H1 (cell line): ENCODE data around the gene HARS2. TPM values are rescaled to one million over a fixed set of nuclear protein-coding genes. Genes with fewer than 3 reads are reported as not detected.
"Not testable (repeated sequence)": the region's sequence is repeated elsewhere in the genome, so short reads cannot be mapped to it uniquely, and the experiment has no call there.

Source experiments
- CTCF ChIA-PET: fragments of 300-600 bp; sonication (Branson Sonifier 250); formaldehyde crosslinking; loops from one replicate; lab custom pipeline; 2021; ENCODE audit not compliant: partially characterized antibody; lab: Charles Lee
- POLR2A ChIA-PET: fragments of 300-600 bp; sonication (Branson Sonifier 250); formaldehyde crosslinking; loops from one replicate; lab custom pipeline; 2021; ENCODE audit warnings: inconsistent platforms; ENCODE audit not compliant: partially characterized antibody; lab: Charles Lee
- DNase-seq, 2 experiments: peaks; one replicate each; pipeline versions ENCODE4 v3.0.0 to v3.0.0-alpha.2; 2010 to 2022; ENCODE audit warnings: low spot score in 2 of 2, low read depth in 1 of 2, mixed read lengths in 1 of 2
- FAIRE-seq: peaks from 2 replicates; lab custom pipeline; 2011; peaks lifted over from hg19 to GRCh38; lab: Jason Lieb, UNC
- H2AFZ ChIP-seq: 2 replicates; pipeline ENCODE4 v1.8.1; 2012; ENCODE audit warnings: low read length, inconsistent platforms
- H2AK5ac ChIP-seq: 2 replicates; pipeline ENCODE4 v1.6.1; 2013; ENCODE audit warnings: low read depth, low read length
- H2BK120ac ChIP-seq: replicated peaks from 2 replicates; pipeline ENCODE3; 2013; ENCODE audit warnings: low read depth, low read length, inconsistent platforms
- H2BK12ac ChIP-seq: 2 replicates; pipeline ENCODE4 v1.6.1; 2013; ENCODE audit warnings: low read depth, low read length
- H2BK15ac ChIP-seq: 2 replicates; pipeline ENCODE4 v1.6.1; 2013; ENCODE audit warnings: low read length
- H2BK20ac ChIP-seq: 2 replicates; pipeline ENCODE4 v1.6.1; 2013; ENCODE audit warnings: low read length
- H2BK5ac ChIP-seq: 2 replicates; pipeline ENCODE4 v1.6.1; 2013; ENCODE audit warnings: low read depth, low read length
- H3K14ac ChIP-seq: 2 replicates; pipeline ENCODE4 v1.6.1; 2013; ENCODE audit warnings: inconsistent platforms; ENCODE audit not compliant: insufficient read length
- H3K18ac ChIP-seq: 2 replicates; pipeline ENCODE4 v1.6.1; 2013; ENCODE audit warnings: low read length; ENCODE audit errors: extremely low read depth
- H3K23ac ChIP-seq: 2 replicates; pipeline ENCODE4 v1.6.1; 2013; ENCODE audit warnings: inconsistent platforms; ENCODE audit not compliant: insufficient read length
- H3K23me2 ChIP-seq: 2 replicates; pipeline ENCODE4 v1.6.1; 2013; ENCODE audit warnings: low read depth, low read length
- H3K27ac ChIP-seq: 2 replicates; pipeline ENCODE4 v1.6.1; 2011; ENCODE audit warnings: low read depth, low read length, inconsistent platforms
- H3K27me3 ChIP-seq, 4 experiments: replicated peaks in 1 of 4; 1 replicate in 1 of 4; 2 replicates in 3 of 4; pipeline versions ENCODE4 v1.6.1 to v1.8.1; 2011 to 2013; ENCODE audit warnings: low read length in 3 of 4, mild to moderate bottlenecking in 3 of 4, inconsistent platforms in 2 of 4, mixed read lengths in 2 of 4, moderate library complexity in 1 of 4; ENCODE audit not compliant: control insufficient read depth in 3 of 4, insufficient read depth in 3 of 4; ENCODE audit errors: extremely low read depth in 1 of 4
- H3K36me3 ChIP-seq, 4 experiments: 2 replicates each; pipeline versions ENCODE4 v1.6.1 to v1.8.1; 2011 to 2013; ENCODE audit warnings: mild to moderate bottlenecking in 4 of 4, low read length in 3 of 4, moderate library complexity in 2 of 4, control low read depth in 1 of 4, inconsistent platforms in 1 of 4; ENCODE audit not compliant: insufficient read depth in 4 of 4, control insufficient read depth in 2 of 4
- H3K4ac ChIP-seq: replicated peaks from 2 replicates; pipeline ENCODE3; 2013; ENCODE audit warnings: low read length, low read depth, mixed read lengths, inconsistent platforms; ENCODE audit not compliant: insufficient read length
- H3K4me1 ChIP-seq, 4 experiments: replicated peaks in 1 of 4; 1 replicate in 1 of 4; 2 replicates in 3 of 4; pipeline versions ENCODE4 v1.6.1 to v1.8.1; 2011 to 2013; ENCODE audit warnings: low read length in 3 of 4, inconsistent platforms in 2 of 4, mixed read lengths in 1 of 4; ENCODE audit not compliant: insufficient read depth in 4 of 4, control insufficient read depth in 3 of 4
- H3K4me2 ChIP-seq, 2 experiments: 2 replicates each; pipeline versions ENCODE4 v1.6.1 to v1.8.1; 2011 to 2013; ENCODE audit warnings: low read depth in 2 of 2, low read length in 2 of 2, control low read depth in 1 of 2, inconsistent platforms in 1 of 2, mild to moderate bottlenecking in 1 of 2; ENCODE audit not compliant: insufficient read depth in 1 of 2
- H3K4me3 ChIP-seq, 4 experiments: fragments of 200-600, 300-600 bp in 1 of 4; sonication (generic), shearing (Covaris generic), sonication (Bioruptor Twin) in 1 of 4; 2 replicates each; pipeline versions ENCODE4 v1.5.1 to v1.8.1; 2011 to 2016; ENCODE audit warnings: low read length in 4 of 4, low read depth in 3 of 4, control low read depth in 2 of 4, inconsistent platforms in 2 of 4, mild to moderate bottlenecking in 2 of 4, mixed read lengths in 1 of 4, moderate library complexity in 1 of 4; ENCODE audit not compliant: insufficient read depth in 2 of 4; ENCODE audit errors: extremely low read depth in 1 of 4
- H3K56ac ChIP-seq: replicated peaks from 2 replicates; pipeline ENCODE3; 2013; ENCODE audit warnings: low read depth, mild to moderate bottlenecking, mixed read lengths, low read length, inconsistent platforms; ENCODE audit not compliant: insufficient read length
- H3K79me1 ChIP-seq: 2 replicates; pipeline ENCODE4 v1.6.1; 2013; ENCODE audit warnings: low read depth, low read length, control low read depth
- H3K79me2 ChIP-seq, 2 experiments: 2 replicates each; pipeline versions ENCODE4 v1.6.1 to v1.8.1; 2012 to 2013; ENCODE audit warnings: low read length in 2 of 2, mild to moderate bottlenecking in 2 of 2, inconsistent platforms in 1 of 2; ENCODE audit not compliant: insufficient read depth in 2 of 2, control insufficient read depth in 1 of 2
- H3K9ac ChIP-seq, 4 experiments: replicated peaks in 1 of 4; 1 replicate in 1 of 4; 2 replicates in 3 of 4; pipeline versions ENCODE4 v1.6.1 to v1.8.1; 2011 to 2013; ENCODE audit warnings: low read depth in 3 of 4, low read length in 3 of 4, control low read depth in 2 of 4, mild to moderate bottlenecking in 2 of 4, moderate library complexity in 2 of 4, inconsistent platforms in 1 of 4; ENCODE audit errors: extremely low read depth in 1 of 4
- H3K9me3 ChIP-seq, 2 experiments: 2 replicates each; pipeline versions ENCODE4 v1.6.1 to v1.8.1; 2012 to 2013; ENCODE audit warnings: mild to moderate bottlenecking in 2 of 2, moderate library complexity in 2 of 2, control low read depth in 1 of 2, inconsistent platforms in 1 of 2, low read depth in 1 of 2, low read length in 1 of 2, mixed read lengths in 1 of 2; ENCODE audit not compliant: insufficient read depth in 2 of 2
- H4K20me1 ChIP-seq, 2 experiments: replicated peaks in 1 of 2; 2 replicates each; pipeline versions ENCODE3 to v1.8.1; 2011 to 2013; ENCODE audit warnings: inconsistent platforms in 2 of 2, low read length in 2 of 2, mild to moderate bottlenecking in 1 of 2; ENCODE audit not compliant: insufficient read depth in 2 of 2, control insufficient read depth in 1 of 2
- H4K5ac ChIP-seq: 2 replicates; pipeline ENCODE4 v1.6.1; 2013; ENCODE audit warnings: low read length, low read depth, mixed read lengths, inconsistent platforms; ENCODE audit not compliant: insufficient read length
- H4K8ac ChIP-seq: 2 replicates; pipeline ENCODE4 v1.8.0; 2013; ENCODE audit warnings: mild to moderate bottlenecking, moderate library complexity, low read length, inconsistent platforms; ENCODE audit not compliant: insufficient read depth; ENCODE audit errors: extremely low read depth
- H4K91ac ChIP-seq: replicated peaks from 2 replicates; pipeline ENCODE3; 2013; ENCODE audit warnings: low read length, mixed read lengths, inconsistent platforms; ENCODE audit not compliant: insufficient read length
- WGBS, 2 experiments: shearing (Covaris generic) in 1 of 2; methylation state at CpG; one replicate each; pipeline versions ENCODE4 v1.1.6 to v1.1.7; 2013 to 2015; ENCODE audit warnings: low lambda C conversion rate in 2 of 2, mixed read lengths in 2 of 2, inconsistent platforms in 1 of 2, low coverage in 1 of 2, missing lambda C conversion rate in 1 of 2; ENCODE audit not compliant: insufficient replicate concordance in 2 of 2, insufficient coverage in 1 of 2, insufficient read length in 1 of 2; ENCODE audit errors: extremely low coverage in 1 of 2, missing lambda C conversion rate in 1 of 2; 5-methylcytosine and 5-hydroxymethylcytosine counted together
- polyA plus RNA-seq, 7 experiments: library from polyadenylated mRNA; depleted of rRNA in 3 of 7; stranded (reverse) in 5 of 7; unstranded in 2 of 7; fragments of >200 nt in 5 of 7; fragments of 200-250 nt in 2 of 7; gene quantifications; 1 replicate in 5 of 7; 2 replicates in 1 of 7; 4 replicates in 1 of 7; pipeline versions ENCODE4 v1.2.1 to v1.2.3, GENCODE V29; 2011 to 2013; ENCODE audit warnings: missing spikeins in 2 of 7, mixed read lengths in 2 of 7
- total RNA-seq: library from RNA; stranded (reverse); fragmentation: NEBNext Ultra II Directional; extraction: Animal tissue kit (Norgen Biotek cat#: 25700); gene quantifications from 2 replicates; pipeline ENCODE4 v1.2.1, GENCODE V29; 2021

The HARS2 gene
- total and polyA plus RNA-seq, 2 of the 8 experiments (the other 6 are each of a cell fraction or from before 2014, with no cell fraction given): 16.1 to 23.1 TPM

DNA sequence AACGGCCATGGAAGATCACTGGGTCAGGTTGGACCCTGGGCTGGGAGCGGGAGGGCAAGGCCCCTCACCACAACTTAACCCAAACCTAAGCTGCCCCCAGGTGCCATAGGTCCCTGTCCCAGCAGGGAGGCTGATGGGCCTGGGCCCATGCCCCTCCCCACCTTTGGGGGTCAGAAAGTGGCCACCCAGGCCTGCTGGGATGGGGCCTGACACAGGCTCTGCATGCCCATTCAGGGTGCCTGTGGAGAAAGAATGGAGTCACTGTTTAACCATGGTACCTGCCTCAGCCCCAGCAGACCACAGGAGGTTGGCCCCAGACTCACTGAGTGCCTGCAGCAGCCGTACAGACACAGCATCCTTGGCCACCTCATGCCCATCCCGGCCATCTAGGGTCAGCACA is 20.2 kb upstream of the HARS2 start:
- not testable (repeated sequence) for H3K9ac ChIP-seq, H2AFZ ChIP-seq, H4K20me1 ChIP-seq, H2BK12ac ChIP-seq, H3K56ac ChIP-seq, H3K18ac ChIP-seq, H3K27me3 ChIP-seq, H2BK120ac ChIP-seq, H3K4me3 ChIP-seq, H4K5ac ChIP-seq, H3K27ac ChIP-seq, H3K23ac ChIP-seq, H3K14ac ChIP-seq, H3K4ac ChIP-seq, H2BK5ac ChIP-seq, H3K4me2 ChIP-seq, H2BK15ac ChIP-seq, H2BK20ac ChIP-seq, H2AK5ac ChIP-seq, H4K91ac ChIP-seq, H3K4me1 ChIP-seq, H3K9me3 ChIP-seq, H4K8ac ChIP-seq, H3K79me1 ChIP-seq, H3K23me2 ChIP-seq, FAIRE-seq
- Histone ChIP-seq H3K36me3 (peaks cover 11 to 52% (median 36%) of the 10 kb centered on the region in 4 experiments), H3K79me2 (peaks cover 0 to 10% of the 10 kb centered on the region in 2 experiments; a peak in 2 of 4 replicates)
- 89% methylated on average over 4 of the region's 4 CpGs; no CpG with 5 or more reads in 1 of the 2 experiments for WGBS, 2 experiments
- POLR2A ChIA-PET: interaction anchor here (1.0 to 9.8 kb wide), 6 partner anchors 18 to 37 kb away, joined by 3 to 85 read pairs (median 7); partner anchors contain the start of genes HARS1, HARS2, IK and NDUFA2
- CTCF ChIA-PET: interaction anchor here (1.1 to 1.2 kb wide), 2 partner anchors 9 to 946 kb away, joined by 3 to 4 read pairs; no protein-coding TSS in a partner anchor
- DNase-seq: peak in 1 of 2 experiments; percentile 45
